ENCODE data around the gene ZNF785. TPM values are rescaled to one million over a fixed set of nuclear protein-coding genes. Genes with fewer than 3 reads are reported as not detected.

The ZNF785 gene
- total RNA-seq, 4 donors from 2014 or later = 6.9 to 17.0 (median 12.2) TPM

GRCh38 chr16:30555315-30556124 lies 30.0 kb downstream of the ZNF785 start:
- no peaks in the 10 kb centered on the region for H3K27me3 ChIP-seq
- H3K36me3 ChIP-seq = peaks cover 0 to 44% of the 10 kb centered on the region in 2 donors
- WGBS, 2 donors (ENCODE audit: low coverage in 1 of 2) = 80% methylated on average over 1 of the region's 69 CpGs; no CpG with 5 or more reads in 1 of the 2 donors
- TF ChIP-seq POLR2AphosphoS5 (IDR thresholded peaks at IDR 0.05) (no peak), POLR2A (IDR thresholded peaks at IDR 0.05) (no peak), CTCF (IDR thresholded peaks at IDR 0.05) (no peak), EP300 (IDR thresholded peaks at IDR 0.05) (no peak)
- H3K4me1 ChIP-seq = peaks cover 0 to 32% (median 11%) of the 10 kb centered on the region in 3 donors
- H3K9me3 ChIP-seq = no peaks in the 10 kb centered on the region
- no peak overlapping the region for H3K27ac ChIP-seq
- H3K4me3 ChIP-seq = no peak overlapping the region
- ATAC-seq = no peak

GRCh38 chr16:30554557-30555314 lies 30.8 kb downstream of the ZNF785 start:
- H3K4me1 ChIP-seq = peaks cover 0 to 31% (median 11%) of the 10 kb centered on the region in 3 donors
- no peak overlapping the region for H3K27ac ChIP-seq
- peaks cover 0 to 44% of the 10 kb centered on the region in 2 donors for H3K36me3 ChIP-seq
- H3K4me3 ChIP-seq = no peak overlapping the region
- ATAC-seq = no peak
- 83 to 92% methylated on average over 2 of the region's 18 CpGs for WGBS, 2 donors (ENCODE audit: low coverage in 1 of 2)
- H3K27me3 ChIP-seq = no peaks in the 10 kb centered on the region
- no peak for TF ChIP-seq POLR2A (IDR thresholded peaks at IDR 0.05)
- no peak for TF ChIP-seq CTCF (IDR thresholded peaks at IDR 0.05)
- no peak for TF ChIP-seq POLR2AphosphoS5 (IDR thresholded peaks at IDR 0.05)
- no peak for TF ChIP-seq EP300 (IDR thresholded peaks at IDR 0.05)
- H3K9me3 ChIP-seq = no peaks in the 10 kb centered on the region

- no peaks in the 10 kb centered on the region for H3K27me3 ChIP-seq
- WGBS, 2 donors (ENCODE audit: low coverage in 1 of 2) = 85% methylated on average over 2 of the region's 2 CpGs; no CpG with 5 or more reads in 1 of the 2 donors
- peaks cover 0 to 23% (median 7%) of the 10 kb centered on the region in 3 donors for H3K4me1 ChIP-seq
- no peaks in the 10 kb centered on the region for H3K9me3 ChIP-seq
- no peak overlapping the region for H3K4me3 ChIP-seq
- TF ChIP-seq CTCF (IDR thresholded peaks at IDR 0.05) (no peak), POLR2AphosphoS5 (IDR thresholded peaks at IDR 0.05) (no peak), EP300 (IDR thresholded peaks at IDR 0.05) (no peak), POLR2A (IDR thresholded peaks at IDR 0.05) (no peak)
- no peak overlapping the region for H3K27ac ChIP-seq
- H3K36me3 ChIP-seq = peaks cover 0 to 44% of the 10 kb centered on the region in 2 donors
- no peak for ATAC-seq
Measured at GRCh38 chr16:30553393-30553899, 32.1 kb downstream of the ZNF785 start.

GRCh38 chr16:30552956-30553355 lies 32.5 kb downstream of the ZNF785 start:
- no CpG with 5 or more reads among the region's 4 CpGs for WGBS, 2 donors (ENCODE audit: low coverage in 1 of 2)
- Histone ChIP-seq H3K9me3 (no peaks in the 10 kb centered on the region), H3K36me3 (peaks cover 0 to 44% of the 10 kb centered on the region in 2 donors), H3K4me3 (no peak overlapping the region), H3K27me3 (no peaks in the 10 kb centered on the region), H3K4me1 (peaks cover 0 to 23% (median 7%) of the 10 kb centered on the region in 3 donors), H3K27ac (no peak overlapping the region)
- TF ChIP-seq EP300 (IDR thresholded peaks at IDR 0.05) = no peak
- TF ChIP-seq POLR2A (IDR thresholded peaks at IDR 0.05) = no peak
- TF ChIP-seq CTCF (IDR thresholded peaks at IDR 0.05) = no peak
- TF ChIP-seq POLR2AphosphoS5 (IDR thresholded peaks at IDR 0.05) = no peak
- ATAC-seq = no peak

All from gastroesophageal sphincter (tissue), 4 donors.